HepG2 (cell line): ENCODE data around the gene FAM3D.

Source experiments
- ERF ChIP-seq: IDR thresholded peaks from 2 replicates; pipeline ENCODE4 v1.6.1; 2018; ENCODE audit warnings: missing biosample characterization, missing genetic modification reagents
- TCF7L2 ChIP-seq: IDR thresholded peaks from 2 replicates; pipeline ENCODE4 v1.6.1; 2011; ENCODE audit warnings: mild to moderate bottlenecking, low read depth, low read length, moderate library complexity
- ZNF644 ChIP-seq: IDR thresholded peaks from 2 replicates; pipeline ENCODE4 v1.6.1; 2016; ENCODE audit warnings: low read depth
- TF ChIP-seq, protein P1 (sequence below): sonication (generic); formaldehyde crosslinking; IDR thresholded peaks from 2 replicates; pipeline ENCODE4 v1.5.0; 2020; ENCODE audit warnings: missing genetic modification reagents
- TF ChIP-seq, protein P2 (sequence below), 2 experiments: IDR thresholded peaks; 2 replicates each; pipeline ENCODE4 v1.6.1; 2011 to 2012; ENCODE audit warnings: low read length in 2 of 2, borderline replicate concordance in 1 of 2, low read depth in 1 of 2, mild to moderate bottlenecking in 1 of 2, moderate library complexity in 1 of 2

GRCh38 chr3:58704745-58705144 lies 38.2 kb upstream of the FAM3D start:
- TF ChIP-seq ZNF644 (CRISPR knock-in tag) (no peak), TCF7L2 (no peak), ERF (CRISPR knock-in tag) (no peak)
- TF ChIP-seq, protein P1, sequence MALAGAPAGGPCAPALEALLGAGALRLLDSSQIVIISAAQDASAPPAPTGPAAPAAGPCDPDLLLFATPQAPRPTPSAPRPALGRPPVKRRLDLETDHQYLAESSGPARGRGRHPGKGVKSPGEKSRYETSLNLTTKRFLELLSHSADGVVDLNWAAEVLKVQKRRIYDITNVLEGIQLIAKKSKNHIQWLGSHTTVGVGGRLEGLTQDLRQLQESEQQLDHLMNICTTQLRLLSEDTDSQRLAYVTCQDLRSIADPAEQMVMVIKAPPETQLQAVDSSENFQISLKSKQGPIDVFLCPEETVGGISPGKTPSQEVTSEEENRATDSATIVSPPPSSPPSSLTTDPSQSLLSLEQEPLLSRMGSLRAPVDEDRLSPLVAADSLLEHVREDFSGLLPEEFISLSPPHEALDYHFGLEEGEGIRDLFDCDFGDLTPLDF (CRISPR knock-in tag): no peak
- TF ChIP-seq, protein P2, sequence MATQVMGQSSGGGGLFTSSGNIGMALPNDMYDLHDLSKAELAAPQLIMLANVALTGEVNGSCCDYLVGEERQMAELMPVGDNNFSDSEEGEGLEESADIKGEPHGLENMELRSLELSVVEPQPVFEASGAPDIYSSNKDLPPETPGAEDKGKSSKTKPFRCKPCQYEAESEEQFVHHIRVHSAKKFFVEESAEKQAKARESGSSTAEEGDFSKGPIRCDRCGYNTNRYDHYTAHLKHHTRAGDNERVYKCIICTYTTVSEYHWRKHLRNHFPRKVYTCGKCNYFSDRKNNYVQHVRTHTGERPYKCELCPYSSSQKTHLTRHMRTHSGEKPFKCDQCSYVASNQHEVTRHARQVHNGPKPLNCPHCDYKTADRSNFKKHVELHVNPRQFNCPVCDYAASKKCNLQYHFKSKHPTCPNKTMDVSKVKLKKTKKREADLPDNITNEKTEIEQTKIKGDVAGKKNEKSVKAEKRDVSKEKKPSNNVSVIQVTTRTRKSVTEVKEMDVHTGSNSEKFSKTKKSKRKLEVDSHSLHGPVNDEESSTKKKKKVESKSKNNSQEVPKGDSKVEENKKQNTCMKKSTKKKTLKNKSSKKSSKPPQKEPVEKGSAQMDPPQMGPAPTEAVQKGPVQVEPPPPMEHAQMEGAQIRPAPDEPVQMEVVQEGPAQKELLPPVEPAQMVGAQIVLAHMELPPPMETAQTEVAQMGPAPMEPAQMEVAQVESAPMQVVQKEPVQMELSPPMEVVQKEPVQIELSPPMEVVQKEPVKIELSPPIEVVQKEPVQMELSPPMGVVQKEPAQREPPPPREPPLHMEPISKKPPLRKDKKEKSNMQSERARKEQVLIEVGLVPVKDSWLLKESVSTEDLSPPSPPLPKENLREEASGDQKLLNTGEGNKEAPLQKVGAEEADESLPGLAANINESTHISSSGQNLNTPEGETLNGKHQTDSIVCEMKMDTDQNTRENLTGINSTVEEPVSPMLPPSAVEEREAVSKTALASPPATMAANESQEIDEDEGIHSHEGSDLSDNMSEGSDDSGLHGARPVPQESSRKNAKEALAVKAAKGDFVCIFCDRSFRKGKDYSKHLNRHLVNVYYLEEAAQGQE (IDR thresholded peaks at IDR 0.05; ENCODE audit: borderline replicate concordance in 1 of 2, low read depth in 1 of 2, low read length in 2 of 2): no peak
